Prostate gland (tissue), 2 donors: ENCODE results near the gene EVC.

Source experiments
- CTCF ChIP-seq, 4 experiments: fragments of 200-600 bp in 2 of 4; fragments of 450-650 bp in 2 of 4; sonication (generic) in 2 of 4; IDR thresholded peaks; 1 replicate in 3 of 4; 2 replicates in 1 of 4; pipeline ENCODE4 v1.5.1; 2016 to 2019; ENCODE audit warnings: antibody characterized with exemption in 4 of 4, mild to moderate bottlenecking in 2 of 4, moderate library complexity in 2 of 4
- POLR2A ChIP-seq: fragments of 450-650 bp; IDR thresholded peaks from one replicate; pipeline ENCODE4 v1.6.1; 2016; ENCODE audit warnings: antibody characterized with exemption, mild to moderate bottlenecking
- POLR2AphosphoS5 ChIP-seq: sonication (generic); formaldehyde crosslinking; IDR thresholded peaks from one replicate; pipeline ENCODE4 v1.6.1; 2017; ENCODE audit warnings: antibody characterized with exemption

GRCh38 chr4:5701971-5702370 lies 9.0 kb upstream of the EVC start:
- TF ChIP-seq POLR2AphosphoS5 (no peak), CTCF (IDR thresholded peaks at IDR 0.05) (no peak), POLR2A (no peak)
